Activated T-cell treated with anti-CD3 and anti-CD28 coated beads, Interleukin-2, amount 50 U/mL, for 24 hours (primary cell): ENCODE data around the gene TMEM161A.
"Not testable (repeated sequence)": the region's sequence is repeated elsewhere in the genome, so short reads cannot be mapped to it uniquely, and the experiment has no call there.

Experiments used
- DNase-seq: peaks from one replicate; pipeline ENCODE4 v3.0.0-alpha.2; 2020
- H3K27ac Mint-ChIP-seq: 2 replicates; pipeline ENCODE4 v1.8.0; 2020; ENCODE audit warnings: mild to moderate bottlenecking, mixed read lengths
- H3K27me3 Mint-ChIP-seq: 2 replicates; pipeline ENCODE4 v1.8.0; 2020; ENCODE audit warnings: mixed read lengths
- H3K36me3 Mint-ChIP-seq: 2 replicates; pipeline ENCODE4 v1.8.0; 2020; ENCODE audit warnings: low read depth, mixed read lengths
- H3K4me1 Mint-ChIP-seq: 2 replicates; pipeline ENCODE4 v1.8.0; 2020; ENCODE audit warnings: low read depth, mixed read lengths
- H3K4me3 Mint-ChIP-seq: 2 replicates; pipeline ENCODE4 v1.8.0; 2020; ENCODE audit warnings: mild to moderate bottlenecking, moderate library complexity, mixed read lengths
- H3K9me3 Mint-ChIP-seq: 2 replicates; pipeline ENCODE4 v1.8.0; 2020; ENCODE audit warnings: mixed read lengths

Gene TMEM161A

DNA sequence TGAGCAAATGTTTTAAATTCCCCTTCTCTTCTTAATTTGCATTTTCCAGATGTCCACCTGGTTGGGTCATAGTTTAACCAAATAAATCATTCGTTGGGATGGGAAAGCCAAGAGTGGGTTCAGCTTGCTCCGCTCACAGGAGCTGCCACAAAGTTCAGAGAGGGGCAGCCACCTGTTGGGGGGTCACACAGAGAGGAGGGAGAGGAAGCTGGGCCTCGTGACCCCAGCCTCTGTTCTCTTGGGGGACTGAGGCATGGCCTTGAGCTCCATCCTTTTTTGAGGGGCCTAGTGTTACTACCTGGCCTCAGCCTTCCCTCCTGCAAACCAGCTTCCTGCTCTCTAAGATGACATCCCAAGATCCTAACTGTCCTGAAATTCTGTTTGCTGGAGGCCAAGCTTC lies 29.3 kb upstream of the TMEM161A start:
- H3K36me3 Mint-ChIP-seq = peaks cover 7% of the 10 kb centered on the region
- H3K27me3 Mint-ChIP-seq = peaks cover 4% of the 10 kb centered on the region
- H3K9me3 Mint-ChIP-seq = no peaks in the 10 kb centered on the region
- no peak overlapping the region for H3K4me3 Mint-ChIP-seq
- DNase-seq = no peak
- peaks cover 13% of the 10 kb centered on the region for H3K4me1 Mint-ChIP-seq
- no peak overlapping the region for H3K27ac Mint-ChIP-seq

DNA sequence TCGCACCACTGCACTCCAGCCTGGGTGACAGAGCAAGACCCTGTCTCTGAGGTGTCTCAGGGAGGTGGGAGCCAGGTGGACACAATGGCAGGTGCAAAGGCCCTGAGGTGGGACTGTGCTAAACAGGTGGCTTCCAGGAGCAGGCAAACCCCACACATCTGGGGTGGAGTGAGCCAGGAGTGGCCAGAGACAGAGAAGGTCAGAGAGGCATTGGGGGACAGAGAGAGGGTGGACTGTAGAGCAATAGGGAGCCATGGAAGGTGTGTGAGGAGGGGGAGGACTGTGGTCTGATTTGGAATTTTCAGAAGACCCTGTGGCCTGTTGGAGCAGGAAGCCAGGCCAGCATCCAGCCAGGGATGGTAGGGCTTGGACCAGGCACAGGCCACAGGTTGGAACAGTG lies 27.1 kb upstream of the TMEM161A start:
- peaks cover 5% of the 10 kb centered on the region for H3K36me3 Mint-ChIP-seq
- H3K9me3 Mint-ChIP-seq = no peaks in the 10 kb centered on the region
- no peak overlapping the region for H3K4me3 Mint-ChIP-seq
- DNase-seq = no peak
- no peaks in the 10 kb centered on the region for H3K27me3 Mint-ChIP-seq
- H3K4me1 Mint-ChIP-seq = peaks cover 9% of the 10 kb centered on the region
- no peak overlapping the region for H3K27ac Mint-ChIP-seq

DNA sequence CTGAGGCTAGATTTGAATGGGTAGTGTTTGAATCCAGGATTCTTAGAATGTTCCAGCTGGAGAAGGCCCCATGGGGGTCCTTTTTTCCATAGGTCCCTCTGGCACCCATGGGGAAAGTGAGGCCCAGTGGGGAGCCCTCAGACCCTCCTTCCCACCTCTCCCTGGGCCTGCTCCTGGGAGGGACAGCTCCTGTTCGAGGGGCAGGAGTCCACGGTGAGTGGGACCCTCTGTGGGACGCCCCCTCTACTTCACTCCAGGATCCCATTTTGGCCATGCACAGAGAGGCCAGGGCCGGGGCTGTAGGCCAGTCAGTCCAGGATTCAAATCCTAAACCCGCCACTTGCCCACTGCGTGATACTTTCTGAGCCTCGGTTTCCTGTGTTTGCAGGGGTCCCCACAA lies 24.2 kb upstream of the TMEM161A start:
- Mint-ChIP-seq H3K4me3 (no peak overlapping the region), H3K36me3 (peaks cover under 1% of the 10 kb centered on the region), H3K27me3 (no peaks in the 10 kb centered on the region), H3K4me1 (peaks cover 1% of the 10 kb centered on the region), H3K9me3 (no peaks in the 10 kb centered on the region), H3K27ac (no peak overlapping the region)
- DNase-seq = no peak

DNA sequence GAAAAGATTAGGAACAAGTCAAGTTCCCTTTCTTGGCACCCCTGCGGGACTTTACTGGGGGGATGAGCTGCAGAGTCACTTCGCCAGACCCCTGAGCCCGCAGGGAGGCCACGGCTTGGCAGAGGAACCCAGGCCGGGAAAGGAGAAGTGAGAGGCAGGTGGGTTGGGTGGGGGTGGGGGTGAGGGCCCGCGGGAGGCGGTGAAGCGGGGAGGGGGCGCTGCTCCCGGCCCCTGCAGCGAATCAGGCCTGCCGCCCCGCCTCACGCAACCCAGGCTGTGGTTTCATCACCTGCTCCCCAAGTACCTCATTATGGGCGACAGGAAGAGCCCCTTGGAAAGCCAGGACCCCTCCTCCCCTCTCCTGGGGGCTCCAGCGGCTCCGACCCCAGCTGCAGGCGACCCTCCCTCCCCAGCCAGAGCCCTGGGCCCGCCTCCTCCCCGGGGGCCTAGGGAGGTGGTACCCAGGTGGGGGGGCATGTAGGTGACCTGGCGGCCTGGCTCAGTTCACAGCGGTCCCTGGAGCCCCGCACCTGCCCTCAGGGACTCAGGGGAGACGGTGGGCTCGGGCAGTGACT lies 22.3 kb upstream of the TMEM161A start:
- H3K36me3 Mint-ChIP-seq = peaks cover 14% of the 10 kb centered on the region
- no peak for DNase-seq
- H3K9me3 Mint-ChIP-seq = no peaks in the 10 kb centered on the region
- no peak overlapping the region for H3K27ac Mint-ChIP-seq
- no peak overlapping the region for H3K4me3 Mint-ChIP-seq
- H3K4me1 Mint-ChIP-seq = peaks cover 1% of the 10 kb centered on the region
- no peaks in the 10 kb centered on the region for H3K27me3 Mint-ChIP-seq

DNA sequence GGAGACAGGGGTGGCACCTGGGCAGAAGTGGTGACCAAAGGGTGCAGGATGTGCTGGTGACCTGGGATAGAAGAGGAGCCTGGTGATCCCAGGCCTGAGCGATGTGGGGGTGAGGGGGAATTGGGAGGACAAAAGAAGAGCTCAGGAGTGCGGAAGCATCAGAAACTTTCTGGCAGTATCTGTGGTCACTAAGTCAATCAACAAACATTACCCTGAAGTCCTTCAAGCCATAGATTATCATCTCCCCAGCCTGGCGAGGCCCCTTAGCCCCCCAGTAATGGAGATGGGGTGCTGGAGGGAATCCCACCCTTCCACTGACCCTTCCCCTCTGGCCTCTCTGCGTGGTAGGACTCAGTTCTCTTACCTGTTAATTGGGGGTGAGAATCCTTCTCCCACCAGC lies 21.3 kb upstream of the TMEM161A start:
- Mint-ChIP-seq H3K27ac (no peak overlapping the region), H3K36me3 (peaks cover 15% of the 10 kb centered on the region), H3K27me3 (no peaks in the 10 kb centered on the region), H3K4me3 (no peak overlapping the region), H3K9me3 (no peaks in the 10 kb centered on the region), H3K4me1 (peaks cover 1% of the 10 kb centered on the region)
- no peak for DNase-seq

DNA sequence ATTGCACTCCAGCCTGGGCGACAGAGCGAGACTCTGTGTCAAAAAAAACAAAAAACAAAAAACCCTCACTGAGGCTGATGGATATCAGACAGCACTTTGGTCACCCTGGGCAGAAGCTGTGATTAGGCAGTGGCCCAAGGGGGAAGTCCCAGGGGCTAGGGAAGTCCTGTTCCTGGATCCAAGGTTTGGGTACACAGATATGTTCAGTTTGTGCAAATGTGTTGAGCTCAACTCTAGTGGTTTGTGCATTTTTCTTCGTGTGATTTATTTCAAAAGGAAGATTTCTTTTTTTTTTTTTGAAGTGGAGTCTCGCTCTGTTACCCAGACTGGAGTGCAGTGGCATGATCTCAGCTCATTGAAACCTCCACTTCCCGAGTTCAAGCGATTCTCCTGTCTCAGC lies 19.5 kb upstream of the TMEM161A start:
- no peak for DNase-seq
- no peaks in the 10 kb centered on the region for H3K9me3 Mint-ChIP-seq
- no peak overlapping the region for H3K27ac Mint-ChIP-seq
- H3K36me3 Mint-ChIP-seq = peaks cover 15% of the 10 kb centered on the region
- H3K4me3 Mint-ChIP-seq = no peak overlapping the region
- no peaks in the 10 kb centered on the region for H3K27me3 Mint-ChIP-seq
- peaks cover 1% of the 10 kb centered on the region for H3K4me1 Mint-ChIP-seq

DNA sequence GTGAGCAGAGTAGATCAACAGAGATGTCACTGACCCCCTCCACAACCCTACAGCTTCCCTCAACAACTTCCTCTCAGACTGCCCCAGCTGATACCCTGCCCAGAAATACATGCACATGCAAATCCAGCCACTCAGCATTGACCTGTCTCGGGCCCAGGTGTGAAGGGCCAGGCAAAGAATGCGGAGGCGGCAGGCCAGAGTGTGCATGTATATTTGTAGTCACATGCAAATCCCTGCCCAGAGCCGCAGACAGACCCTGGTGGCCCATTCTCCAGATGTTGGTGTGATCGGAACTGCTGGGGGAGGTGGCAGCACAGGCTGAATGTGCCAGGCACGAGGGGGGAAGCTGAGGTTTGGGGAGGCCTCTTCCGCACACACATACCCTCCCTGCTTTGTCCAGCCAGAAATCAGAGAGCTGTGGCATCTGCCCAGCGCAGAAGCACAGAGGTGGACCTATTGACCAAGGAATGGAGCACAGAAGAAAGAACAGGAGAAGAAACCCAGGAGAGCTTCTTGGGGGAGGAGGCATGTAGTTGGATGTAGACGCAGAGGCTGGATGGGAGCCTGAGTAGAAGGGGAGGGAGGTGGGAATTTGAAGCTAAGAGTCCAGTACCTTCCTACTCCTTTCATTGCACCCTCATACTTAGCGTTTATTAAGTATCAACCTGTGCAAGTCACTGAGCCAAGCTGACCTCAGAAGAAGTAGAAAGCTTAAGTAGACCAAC lies 17.4 kb upstream of the TMEM161A start:
- no peaks in the 10 kb centered on the region for H3K9me3 Mint-ChIP-seq
- no peak overlapping the region for H3K4me3 Mint-ChIP-seq
- H3K36me3 Mint-ChIP-seq = peaks cover 15% of the 10 kb centered on the region
- H3K27ac Mint-ChIP-seq = no peak overlapping the region
- DNase-seq = no peak
- no peaks in the 10 kb centered on the region for H3K4me1 Mint-ChIP-seq
- H3K27me3 Mint-ChIP-seq = no peaks in the 10 kb centered on the region

DNA sequence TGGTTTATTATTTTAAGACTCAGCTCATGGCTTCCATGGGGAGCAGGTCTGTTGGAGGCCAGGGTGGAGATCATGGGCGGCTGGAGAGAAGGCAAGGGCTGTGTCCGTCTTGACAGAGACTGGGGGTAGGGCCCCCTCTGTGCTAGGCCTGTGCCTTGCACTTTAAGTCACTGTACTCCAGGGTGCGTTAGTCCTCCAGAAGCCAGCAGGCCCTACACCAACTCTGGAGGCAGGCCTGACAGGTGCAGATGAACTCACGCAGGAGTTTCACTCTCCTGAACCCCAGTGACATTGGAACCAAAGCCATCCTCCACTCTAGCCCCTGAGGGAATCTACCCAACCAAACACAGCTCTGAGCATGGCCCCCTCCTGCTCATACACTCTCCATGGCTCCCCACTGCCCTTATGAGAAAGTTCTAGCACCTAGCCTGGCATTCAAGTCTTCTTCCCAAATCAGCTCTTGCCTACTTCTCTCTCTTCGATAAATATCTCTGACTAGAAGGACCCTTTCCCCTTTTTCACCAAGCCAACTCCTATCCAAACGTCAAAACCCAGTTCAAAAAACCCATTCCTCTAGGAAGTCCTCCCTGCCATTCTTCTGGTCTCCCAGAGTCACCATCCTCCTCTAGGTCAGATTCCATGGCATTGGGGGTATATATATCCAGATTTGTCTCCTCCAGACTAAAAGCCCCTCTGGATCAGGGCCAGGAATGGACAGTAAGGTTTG lies 16.7 kb upstream of the TMEM161A start:
- DNase-seq = no peak
- Mint-ChIP-seq H3K9me3 (no peaks in the 10 kb centered on the region), H3K4me3 (no peak overlapping the region), H3K27me3 (no peaks in the 10 kb centered on the region), H3K27ac (no peak overlapping the region), H3K4me1 (no peaks in the 10 kb centered on the region), H3K36me3 (peaks cover 15% of the 10 kb centered on the region)

DNA sequence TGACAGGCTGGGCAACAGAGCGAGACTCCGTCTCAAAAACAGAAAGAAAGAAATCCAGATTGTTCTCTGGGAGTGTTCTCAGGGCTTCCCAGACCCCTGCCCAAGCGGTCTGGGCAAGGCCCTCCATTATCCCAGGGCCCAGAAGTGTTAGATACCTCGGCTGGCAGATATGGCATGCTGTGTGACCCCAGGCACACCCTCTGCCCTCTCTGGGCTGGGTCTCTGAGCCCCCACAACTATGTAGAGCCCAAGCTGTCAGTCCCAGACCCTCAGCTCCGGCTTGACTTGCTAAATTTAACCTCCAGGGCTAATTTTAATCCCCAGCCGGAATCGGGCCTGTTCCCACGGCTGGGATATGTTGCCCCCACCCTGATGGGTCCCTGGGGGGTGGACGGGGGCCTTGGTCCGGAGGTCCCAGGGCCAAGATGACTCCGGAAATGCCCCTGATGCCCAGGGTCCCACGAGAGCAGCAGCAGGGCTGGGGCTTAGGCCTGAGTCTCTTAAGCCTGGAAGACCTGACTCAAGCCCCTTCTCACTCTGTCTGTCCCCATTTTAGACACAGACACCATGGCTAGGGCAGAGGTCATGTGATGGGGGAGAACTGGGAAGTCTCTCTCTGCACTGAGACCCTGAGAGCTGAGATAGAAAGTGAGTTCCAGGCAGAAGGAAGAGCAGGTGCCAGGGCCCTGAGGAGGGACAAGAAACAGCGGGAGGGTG lies 14.5 kb upstream of the TMEM161A start:
- Mint-ChIP-seq H3K4me1 (no peaks in the 10 kb centered on the region), H3K9me3 (no peaks in the 10 kb centered on the region), H3K4me3 (no peak overlapping the region), H3K36me3 (peaks cover 27% of the 10 kb centered on the region), H3K27ac (no peak overlapping the region), H3K27me3 (no peaks in the 10 kb centered on the region)
- no peak for DNase-seq

DNA sequence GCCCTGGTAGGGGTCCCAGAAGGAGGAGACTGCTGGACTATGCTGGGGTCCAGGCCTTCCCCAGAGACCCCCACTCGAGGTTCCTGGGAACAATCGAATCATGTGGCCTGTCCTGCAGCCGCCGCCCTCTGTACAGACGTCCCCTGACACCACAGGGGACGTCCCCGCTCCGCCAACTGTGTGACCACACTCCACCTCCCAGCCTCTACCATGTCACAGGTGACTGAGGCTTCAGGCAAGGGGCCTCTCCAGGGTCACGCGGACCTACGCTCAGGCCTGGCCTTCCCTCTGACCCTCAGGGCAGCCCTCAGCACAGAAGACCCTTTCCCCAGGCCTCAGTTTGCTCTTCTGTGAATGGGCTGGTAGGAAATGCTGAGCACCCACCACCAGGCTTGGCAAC lies 13.1 kb upstream of the TMEM161A start:
- Mint-ChIP-seq H3K27ac (no peak overlapping the region), H3K9me3 (no peaks in the 10 kb centered on the region), H3K36me3 (peaks cover 28% of the 10 kb centered on the region), H3K27me3 (no peaks in the 10 kb centered on the region), H3K4me3 (no peak overlapping the region), H3K4me1 (no peaks in the 10 kb centered on the region)
- no peak for DNase-seq

DNA sequence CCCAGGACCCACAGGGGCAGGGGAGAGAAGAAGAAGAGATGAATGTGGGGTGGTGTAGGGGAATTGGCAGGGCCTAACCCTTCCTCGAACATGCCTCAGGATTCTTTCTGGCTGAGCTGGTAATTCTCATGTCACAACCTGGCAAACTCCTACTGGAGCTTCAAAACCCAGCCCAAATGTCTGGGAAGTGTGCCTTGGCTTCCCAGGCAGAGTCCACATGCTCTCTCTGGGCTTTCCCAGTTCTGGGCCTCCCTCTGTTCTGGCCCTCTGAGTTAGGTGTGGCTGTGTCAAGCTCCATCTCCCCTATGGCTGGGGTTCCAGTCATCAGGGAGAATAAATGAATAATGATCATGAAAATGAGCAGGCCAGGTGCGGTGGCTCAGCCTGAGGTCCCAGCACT lies 11.2 kb upstream of the TMEM161A start:
- Mint-ChIP-seq H3K4me1 (no peaks in the 10 kb centered on the region), H3K4me3 (no peak overlapping the region), H3K27me3 (no peaks in the 10 kb centered on the region), H3K36me3 (peaks cover 21% of the 10 kb centered on the region), H3K27ac (no peak overlapping the region), H3K9me3 (no peaks in the 10 kb centered on the region)
- DNase-seq = no peak

DNA sequence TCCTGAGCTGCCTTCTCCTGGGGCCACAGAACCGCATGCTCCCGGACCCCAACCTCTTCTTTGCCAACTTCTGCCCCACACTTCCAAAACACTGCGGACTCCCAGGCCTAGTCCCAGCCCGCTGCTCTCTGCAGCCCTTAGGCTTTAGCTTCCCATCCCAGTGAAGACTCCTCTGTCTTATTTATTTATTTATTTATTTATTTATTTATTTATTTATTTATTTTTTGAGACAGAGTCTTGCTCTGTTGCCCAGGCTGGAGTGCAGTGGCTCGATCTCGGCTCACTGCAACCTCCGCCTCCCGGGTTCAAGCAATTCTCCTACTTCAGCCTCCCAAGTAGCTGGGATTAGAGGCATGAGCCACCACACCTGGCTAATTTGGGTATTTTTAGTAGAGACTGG lies 10.2 kb upstream of the TMEM161A start:
- not testable (repeated sequence) for DNase-seq, H3K27me3 Mint-ChIP-seq, H3K9me3 Mint-ChIP-seq, H3K27ac Mint-ChIP-seq, H3K4me1 Mint-ChIP-seq, H3K4me3 Mint-ChIP-seq
- H3K36me3 Mint-ChIP-seq = peaks cover 21% of the 10 kb centered on the region

DNA sequence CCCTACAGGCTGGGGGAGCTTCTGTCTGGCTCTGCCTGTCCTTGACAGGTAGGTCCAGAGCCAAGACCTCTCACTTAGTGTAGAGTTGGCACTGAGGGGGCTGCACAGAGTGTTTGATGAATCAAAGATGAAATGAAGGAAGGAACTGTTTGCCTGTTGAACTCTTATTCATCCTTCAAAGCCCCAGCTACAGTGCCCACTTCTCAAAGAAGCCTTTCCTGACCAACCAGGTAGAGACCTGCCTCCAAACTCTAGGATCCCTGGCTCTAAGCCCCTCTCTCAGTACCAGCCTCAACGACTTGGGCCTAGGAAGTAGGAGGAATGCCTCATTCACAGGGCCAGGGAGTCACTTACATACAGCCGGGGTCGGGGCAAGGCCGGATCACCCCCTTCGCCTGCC lies 9.1 kb upstream of the TMEM161A start:
- no peak for DNase-seq
- Mint-ChIP-seq H3K4me3 (no peak overlapping the region), H3K27ac (no peak overlapping the region), H3K4me1 (no peaks in the 10 kb centered on the region), H3K9me3 (no peaks in the 10 kb centered on the region), H3K27me3 (no peaks in the 10 kb centered on the region), H3K36me3 (peaks cover 21% of the 10 kb centered on the region)

DNA sequence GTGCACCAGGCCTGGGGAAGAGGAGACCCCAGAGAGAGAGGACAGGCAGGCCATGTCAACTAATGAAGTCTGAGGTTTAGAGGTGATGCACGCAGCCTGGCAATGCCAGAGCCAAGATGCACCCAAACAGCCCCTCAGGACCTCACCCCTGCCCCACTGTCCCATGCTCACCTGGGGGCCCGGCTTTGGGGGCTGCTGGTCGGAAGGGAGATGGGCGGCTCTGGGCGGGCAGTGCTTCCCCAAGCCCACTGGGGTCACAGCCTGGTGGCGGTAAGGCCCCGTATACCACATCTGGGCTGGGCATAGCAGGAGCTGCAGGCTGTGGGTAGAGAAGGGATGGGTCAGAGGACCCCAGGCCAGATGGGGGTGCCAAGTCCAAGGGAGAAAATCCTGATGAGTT lies 8.6 kb upstream of the TMEM161A start:
- Mint-ChIP-seq H3K27ac (no peak overlapping the region), H3K4me3 (no peak overlapping the region), H3K9me3 (no peaks in the 10 kb centered on the region)

More for the DNA sequence above, 8.6 kb upstream of the TMEM161A start:
- Mint-ChIP-seq H3K27me3 (no peaks in the 10 kb centered on the region), H3K36me3 (peaks cover 21% of the 10 kb centered on the region), H3K4me1 (no peaks in the 10 kb centered on the region)
- DNase-seq = no peak
